ACC112 (cell line): ENCODE results near the gene PPM1N.

Source experiments
- H2AFZ ChIP-seq: fragments of 200-600 bp; sonication (generic); one replicate; pipeline ENCODE4 v1.6.0; 2017; ENCODE audit warnings: antibody characterized with exemption, low read length; ENCODE audit not compliant: unreplicated experiment
- H3K27ac ChIP-seq: fragments of 200-600 bp; sonication (generic); 2 replicates; pipeline ENCODE4 v1.5.1; 2014; ENCODE audit warnings: low read depth, mild to moderate bottlenecking, antibody characterized with exemption, low read length, moderate library complexity
- H3K27me3 ChIP-seq: fragments of 200-600 bp; sonication (generic); 2 replicates; pipeline ENCODE4 v1.6.1; 2014; ENCODE audit warnings: mild to moderate bottlenecking, antibody characterized with exemption, low read length, moderate library complexity, mixed read lengths; ENCODE audit not compliant: insufficient read depth
- H3K36me3 ChIP-seq: fragments of 200-600 bp; sonication (generic); 2 replicates; pipeline ENCODE4 v1.6.1; 2016; ENCODE audit warnings: mild to moderate bottlenecking, antibody characterized with exemption, low read length, moderate library complexity, mixed read lengths; ENCODE audit not compliant: insufficient read depth
- H3K4me1 ChIP-seq: fragments of 200-600 bp; sonication (generic); one replicate; pipeline ENCODE4 v1.6.1; 2016; ENCODE audit warnings: low read length, mixed read lengths; ENCODE audit not compliant: insufficient read depth, unreplicated experiment, control insufficient read depth
- H3K4me3 ChIP-seq: fragments of 200-600 bp; sonication (generic); 2 replicates; pipeline ENCODE4 v1.5.1; 2014; ENCODE audit warnings: mild to moderate bottlenecking, low read depth, low read length
- H3K79me2 ChIP-seq: fragments of 200-600 bp; sonication (generic); one replicate; pipeline ENCODE4 v1.6.0; 2016; ENCODE audit warnings: low read length; ENCODE audit not compliant: control insufficient read depth, unreplicated experiment, insufficient read depth

PPM1N gene

GRCh38 chr19:45523642-45524256 is 25.5 kb downstream of the PPM1N start:
- Histone ChIP-seq H3K79me2 (no peaks in the 10 kb centered on the region), H3K27me3 (no peaks in the 10 kb centered on the region), H3K27ac (no peak overlapping the region), H3K4me1 (peaks cover 7% of the 10 kb centered on the region), H2AFZ (no peak overlapping the region), H3K4me3 (no peak overlapping the region), H3K36me3 (peaks cover 12% of the 10 kb centered on the region; the same call in 1 of the 2 replicates)

GRCh38 chr19:45524575-45525129 is 26.4 kb downstream of the PPM1N start:
- Histone ChIP-seq H2AFZ (no peak overlapping the region), H3K4me3 (no peak overlapping the region), H3K79me2 (no peaks in the 10 kb centered on the region), H3K4me1 (peaks cover 7% of the 10 kb centered on the region), H3K36me3 (peaks cover 12% of the 10 kb centered on the region), H3K27ac (no peak overlapping the region), H3K27me3 (no peaks in the 10 kb centered on the region)

- Histone ChIP-seq H3K79me2 (no peaks in the 10 kb centered on the region), H3K36me3 (peaks cover 12% of the 10 kb centered on the region), H2AFZ (no peak overlapping the region), H3K4me1 (peaks cover 7% of the 10 kb centered on the region), H3K4me3 (no peak overlapping the region), H3K27ac (no peak overlapping the region), H3K27me3 (no peaks in the 10 kb centered on the region)
Observed at GRCh38 chr19:45526143-45526542, 27.9 kb downstream of the PPM1N start.

GRCh38 chr19:45526971-45527370 is 28.7 kb downstream of the PPM1N start:
- Histone ChIP-seq H3K27ac (no peak overlapping the region), H3K27me3 (no peaks in the 10 kb centered on the region), H3K36me3 (peaks cover 12% of the 10 kb centered on the region), H3K4me3 (no peak overlapping the region), H3K4me1 (peaks cover 7% of the 10 kb centered on the region), H3K79me2 (no peaks in the 10 kb centered on the region), H2AFZ (no peak overlapping the region)

- Histone ChIP-seq H3K4me1 (peaks cover 4% of the 10 kb centered on the region), H3K27me3 (no peaks in the 10 kb centered on the region), H3K27ac (no peak overlapping the region), H3K4me3 (no peak overlapping the region), H3K79me2 (no peaks in the 10 kb centered on the region), H2AFZ (no peak overlapping the region), H3K36me3 (peaks cover 12% of the 10 kb centered on the region)
Observed at GRCh38 chr19:45527731-45528130, 29.5 kb downstream of the PPM1N start.

- H3K27ac ChIP-seq, result no peak overlapping the region
- no peaks in the 10 kb centered on the region for H3K27me3 ChIP-seq
- H3K36me3 ChIP-seq, result peaks cover 12% of the 10 kb centered on the region
- H3K4me1 ChIP-seq, result peaks cover 2% of the 10 kb centered on the region
- H2AFZ ChIP-seq, result no peak overlapping the region
- H3K79me2 ChIP-seq, result no peaks in the 10 kb centered on the region
- no peak overlapping the region for H3K4me3 ChIP-seq
Observed at GRCh38 chr19:45528149-45528743, 30.0 kb downstream of the PPM1N start.

GRCh38 chr19:45528744-45529419 is 30.6 kb downstream of the PPM1N start:
- Histone ChIP-seq H3K4me3 (no peak overlapping the region), H3K79me2 (no peaks in the 10 kb centered on the region), H3K27ac (no peak overlapping the region), H3K27me3 (no peaks in the 10 kb centered on the region), H2AFZ (no peak overlapping the region), H3K36me3 (peaks cover 12% of the 10 kb centered on the region), H3K4me1 (no peaks in the 10 kb centered on the region)

GRCh38 chr19:45529420-45529785 is 31.2 kb downstream of the PPM1N start:
- Histone ChIP-seq H2AFZ (no peak overlapping the region), H3K79me2 (no peaks in the 10 kb centered on the region), H3K4me3 (no peak overlapping the region), H3K4me1 (no peaks in the 10 kb centered on the region), H3K27ac (no peak overlapping the region), H3K36me3 (peaks cover 12% of the 10 kb centered on the region), H3K27me3 (no peaks in the 10 kb centered on the region)

GRCh38 chr19:45531349-45531748 is 33.1 kb downstream of the PPM1N start:
- H3K79me2 ChIP-seq, result no peaks in the 10 kb centered on the region
- no peak overlapping the region for H2AFZ ChIP-seq
- H3K27me3 ChIP-seq, result no peaks in the 10 kb centered on the region
- H3K36me3 ChIP-seq, result peaks cover 6% of the 10 kb centered on the region
- no peak overlapping the region for H3K4me3 ChIP-seq
- H3K27ac ChIP-seq, result no peak overlapping the region
- no peaks in the 10 kb centered on the region for H3K4me1 ChIP-seq

- Histone ChIP-seq H3K27ac (no peak overlapping the region), H3K79me2 (no peaks in the 10 kb centered on the region), H2AFZ (no peak overlapping the region), H3K4me3 (no peak overlapping the region), H3K4me1 (no peaks in the 10 kb centered on the region), H3K27me3 (no peaks in the 10 kb centered on the region), H3K36me3 (no peaks in the 10 kb centered on the region)
Observed at GRCh38 chr19:45539459-45539858, 41.2 kb downstream of the PPM1N start.

- Histone ChIP-seq H3K4me1 (no peaks in the 10 kb centered on the region), H3K36me3 (no peaks in the 10 kb centered on the region), H3K27ac (no peak overlapping the region), H2AFZ (no peak overlapping the region), H3K4me3 (no peak overlapping the region), H3K27me3 (no peaks in the 10 kb centered on the region), H3K79me2 (no peaks in the 10 kb centered on the region)
Observed at GRCh38 chr19:45542234-45542668, 44.0 kb downstream of the PPM1N start.
